ENCODE data around the gene MYH13.

DNA sequence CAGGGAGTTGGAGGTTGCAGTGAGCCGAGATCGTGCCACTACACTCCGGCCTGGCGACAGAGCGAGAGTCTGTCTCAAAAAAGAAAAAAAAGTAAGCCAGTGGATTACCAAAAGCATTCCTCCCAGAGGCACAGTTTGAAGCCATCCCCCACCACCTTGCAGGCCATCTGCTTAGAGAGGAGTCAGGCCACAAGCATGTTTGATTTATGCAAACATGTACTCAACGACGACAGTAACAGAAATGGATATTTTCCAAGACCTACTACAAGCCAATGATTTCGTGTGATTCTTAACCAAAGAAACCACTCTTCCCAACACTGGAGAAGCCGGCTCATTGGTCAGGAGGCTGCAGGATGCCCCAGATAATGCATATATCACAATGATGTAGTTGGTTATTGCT, 34.8 kb downstream of the MYH13 start:
- TF ChIP-seq, protein P1, sequence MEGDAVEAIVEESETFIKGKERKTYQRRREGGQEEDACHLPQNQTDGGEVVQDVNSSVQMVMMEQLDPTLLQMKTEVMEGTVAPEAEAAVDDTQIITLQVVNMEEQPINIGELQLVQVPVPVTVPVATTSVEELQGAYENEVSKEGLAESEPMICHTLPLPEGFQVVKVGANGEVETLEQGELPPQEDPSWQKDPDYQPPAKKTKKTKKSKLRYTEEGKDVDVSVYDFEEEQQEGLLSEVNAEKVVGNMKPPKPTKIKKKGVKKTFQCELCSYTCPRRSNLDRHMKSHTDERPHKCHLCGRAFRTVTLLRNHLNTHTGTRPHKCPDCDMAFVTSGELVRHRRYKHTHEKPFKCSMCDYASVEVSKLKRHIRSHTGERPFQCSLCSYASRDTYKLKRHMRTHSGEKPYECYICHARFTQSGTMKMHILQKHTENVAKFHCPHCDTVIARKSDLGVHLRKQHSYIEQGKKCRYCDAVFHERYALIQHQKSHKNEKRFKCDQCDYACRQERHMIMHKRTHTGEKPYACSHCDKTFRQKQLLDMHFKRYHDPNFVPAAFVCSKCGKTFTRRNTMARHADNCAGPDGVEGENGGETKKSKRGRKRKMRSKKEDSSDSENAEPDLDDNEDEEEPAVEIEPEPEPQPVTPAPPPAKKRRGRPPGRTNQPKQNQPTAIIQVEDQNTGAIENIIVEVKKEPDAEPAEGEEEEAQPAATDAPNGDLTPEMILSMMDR (IDR thresholded peaks at IDR 0.05; ENCODE audit: insufficient read depth, low read length) = no peak
- TF ChIP-seq, protein P2, sequence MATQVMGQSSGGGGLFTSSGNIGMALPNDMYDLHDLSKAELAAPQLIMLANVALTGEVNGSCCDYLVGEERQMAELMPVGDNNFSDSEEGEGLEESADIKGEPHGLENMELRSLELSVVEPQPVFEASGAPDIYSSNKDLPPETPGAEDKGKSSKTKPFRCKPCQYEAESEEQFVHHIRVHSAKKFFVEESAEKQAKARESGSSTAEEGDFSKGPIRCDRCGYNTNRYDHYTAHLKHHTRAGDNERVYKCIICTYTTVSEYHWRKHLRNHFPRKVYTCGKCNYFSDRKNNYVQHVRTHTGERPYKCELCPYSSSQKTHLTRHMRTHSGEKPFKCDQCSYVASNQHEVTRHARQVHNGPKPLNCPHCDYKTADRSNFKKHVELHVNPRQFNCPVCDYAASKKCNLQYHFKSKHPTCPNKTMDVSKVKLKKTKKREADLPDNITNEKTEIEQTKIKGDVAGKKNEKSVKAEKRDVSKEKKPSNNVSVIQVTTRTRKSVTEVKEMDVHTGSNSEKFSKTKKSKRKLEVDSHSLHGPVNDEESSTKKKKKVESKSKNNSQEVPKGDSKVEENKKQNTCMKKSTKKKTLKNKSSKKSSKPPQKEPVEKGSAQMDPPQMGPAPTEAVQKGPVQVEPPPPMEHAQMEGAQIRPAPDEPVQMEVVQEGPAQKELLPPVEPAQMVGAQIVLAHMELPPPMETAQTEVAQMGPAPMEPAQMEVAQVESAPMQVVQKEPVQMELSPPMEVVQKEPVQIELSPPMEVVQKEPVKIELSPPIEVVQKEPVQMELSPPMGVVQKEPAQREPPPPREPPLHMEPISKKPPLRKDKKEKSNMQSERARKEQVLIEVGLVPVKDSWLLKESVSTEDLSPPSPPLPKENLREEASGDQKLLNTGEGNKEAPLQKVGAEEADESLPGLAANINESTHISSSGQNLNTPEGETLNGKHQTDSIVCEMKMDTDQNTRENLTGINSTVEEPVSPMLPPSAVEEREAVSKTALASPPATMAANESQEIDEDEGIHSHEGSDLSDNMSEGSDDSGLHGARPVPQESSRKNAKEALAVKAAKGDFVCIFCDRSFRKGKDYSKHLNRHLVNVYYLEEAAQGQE (IDR thresholded peaks at IDR 0.05; ENCODE audit: insufficient replicate concordance, low read depth) = no peak

Data from HL-60 (cell line).